Superior temporal gyrus (tissue), 1 donor: Measurements from ENCODE around the gene SUSD1.
A peak's percentile ranks its signal among the peaks of the same experiment; 100 is the strongest.

Experiments
- DNase-seq: peaks from one replicate; pipeline ENCODE4 v3.0.0-alpha.2; 2016; ENCODE audit errors: extremely low spot score

SUSD1 gene

GRCh38 chr9:112069318-112070169 is 105.6 kb downstream of the SUSD1 start:
- no peak for DNase-seq

DNA sequence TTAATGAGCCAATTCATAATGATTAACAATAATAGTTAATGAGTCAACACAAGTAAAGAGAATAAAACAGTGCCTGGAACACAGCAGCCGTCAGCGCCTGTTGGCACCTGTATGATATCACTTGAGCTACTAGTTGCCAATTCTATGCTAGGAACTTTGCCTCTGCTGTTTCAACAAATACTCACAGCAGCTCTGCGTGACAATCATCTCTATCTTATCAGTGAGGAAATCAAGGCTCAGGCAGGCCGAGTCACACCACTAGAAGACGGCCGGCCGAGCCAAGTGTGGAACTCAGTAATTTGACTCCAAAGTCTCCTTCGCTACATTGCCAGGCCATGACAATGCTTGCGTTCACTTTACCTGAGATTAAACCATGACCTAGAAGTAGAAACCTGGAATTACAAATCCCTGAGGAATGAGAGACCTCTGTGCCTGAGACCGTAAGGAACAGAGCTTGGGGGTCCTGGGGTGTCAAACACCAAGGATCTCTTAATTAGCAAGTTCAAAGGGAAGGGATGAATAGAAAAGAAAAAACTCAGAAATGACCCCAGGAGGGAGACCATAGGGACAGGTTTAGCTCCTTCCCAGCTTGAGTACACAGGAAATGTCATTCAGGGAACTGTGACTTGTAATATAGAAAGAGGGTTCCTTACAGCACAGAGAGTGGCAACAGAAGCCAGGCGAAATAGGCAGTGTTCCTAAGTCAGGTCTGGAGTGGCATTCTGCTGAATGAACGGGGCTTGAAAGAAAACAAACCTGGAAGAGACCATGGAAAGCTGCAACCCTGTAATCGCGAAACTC is 109.1 kb downstream of the SUSD1 start:
- DNase-seq = no peak

DNA sequence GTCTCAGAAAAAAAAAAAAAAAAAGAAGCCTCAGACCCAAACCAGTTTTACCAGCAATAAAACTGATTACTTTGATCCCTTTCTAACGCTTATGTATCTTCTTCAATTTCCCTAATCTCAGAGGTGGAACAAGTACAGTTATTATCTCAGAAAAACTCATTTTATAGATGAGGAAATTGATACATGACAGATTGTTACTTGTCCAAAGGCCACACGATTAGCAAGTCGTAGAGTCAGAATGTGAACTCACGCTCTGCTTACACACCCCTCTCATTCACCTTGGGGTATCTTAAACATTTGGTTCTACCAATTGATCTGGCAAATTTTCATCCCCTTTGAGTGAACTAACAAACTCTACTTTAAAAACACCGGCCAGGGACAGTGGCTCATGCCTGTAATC is 110.2 kb downstream of the SUSD1 start:
- no peak for DNase-seq

- DNase-seq = no peak
Measured at GRCh38 chr9:112063586-112063985, 111.5 kb downstream of the SUSD1 start.

- no peak for DNase-seq
Measured at GRCh38 chr9:112063151-112063550, 111.9 kb downstream of the SUSD1 start.

GRCh38 chr9:112061152-112061740 is 113.9 kb downstream of the SUSD1 start:
- peak; percentile 38 for DNase-seq

DNA sequence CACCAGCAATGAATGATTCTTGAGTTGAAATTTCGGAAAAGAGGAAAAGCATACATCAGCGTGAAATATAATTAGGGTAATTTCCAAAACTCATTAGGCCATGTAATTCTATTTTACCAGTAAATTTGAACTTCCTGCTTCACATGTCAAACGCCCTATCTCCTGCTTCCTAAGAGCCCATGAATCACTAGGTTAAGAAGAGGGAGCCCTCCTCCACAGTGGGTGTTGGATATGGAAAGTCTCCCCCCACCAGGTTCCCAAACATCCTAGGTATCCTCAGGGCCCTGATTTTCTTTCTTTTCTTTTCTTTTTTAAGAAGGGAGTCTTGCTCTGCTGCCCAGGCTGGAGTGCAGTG is 115.2 kb downstream of the SUSD1 start:
- DNase-seq = no peak

GRCh38 chr9:112059145-112059965 is 115.7 kb downstream of the SUSD1 start:
- DNase-seq = peak; percentile 55

DNA sequence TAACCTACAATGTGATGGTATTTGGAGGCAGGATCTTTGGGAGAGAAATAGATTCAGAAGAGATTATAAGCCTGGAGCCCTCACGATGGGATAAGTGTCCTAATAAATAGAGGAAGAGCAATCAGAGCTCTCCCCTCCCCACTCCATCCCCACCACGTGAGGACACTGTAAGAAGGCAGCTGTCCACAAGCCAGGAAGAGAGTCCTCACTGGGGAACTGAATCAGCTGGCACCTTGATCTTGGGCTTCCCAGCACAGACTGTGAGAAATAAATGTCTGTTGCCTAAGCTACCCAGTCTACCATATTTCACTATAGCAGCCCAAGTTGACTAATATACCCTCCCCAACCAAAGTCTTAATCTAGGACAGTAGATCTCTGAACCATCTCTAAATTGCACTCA is 118.1 kb downstream of the SUSD1 start:
- no peak for DNase-seq

DNA sequence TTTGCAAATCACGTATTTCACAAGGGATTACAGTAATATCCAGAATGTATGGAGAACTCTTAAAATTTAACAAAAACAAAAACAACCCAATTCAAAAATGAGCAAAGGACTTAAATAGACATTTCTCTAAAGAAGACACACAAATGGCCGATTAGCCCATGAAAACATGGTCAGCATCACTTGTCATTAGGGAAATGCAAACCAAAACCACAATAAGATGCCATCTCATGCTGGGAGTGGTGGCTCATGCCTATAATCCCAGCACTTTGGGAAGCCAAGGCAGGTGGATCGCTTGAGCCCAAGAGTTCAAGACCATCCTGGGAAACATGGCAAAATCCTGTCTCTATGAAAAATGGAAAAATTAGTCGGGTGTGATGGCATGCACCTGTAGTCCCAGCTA is 120.2 kb downstream of the SUSD1 start:
- DNase-seq = no peak

- no peak for DNase-seq
Measured at GRCh38 chr9:112051812-112052211, 123.3 kb downstream of the SUSD1 start.

- DNase-seq = no peak
Measured at GRCh38 chr9:112050544-112051475, 124.3 kb downstream of the SUSD1 start.

GRCh38 chr9:112049811-112050516 is 125.1 kb downstream of the SUSD1 start:
- no peak for DNase-seq

DNA sequence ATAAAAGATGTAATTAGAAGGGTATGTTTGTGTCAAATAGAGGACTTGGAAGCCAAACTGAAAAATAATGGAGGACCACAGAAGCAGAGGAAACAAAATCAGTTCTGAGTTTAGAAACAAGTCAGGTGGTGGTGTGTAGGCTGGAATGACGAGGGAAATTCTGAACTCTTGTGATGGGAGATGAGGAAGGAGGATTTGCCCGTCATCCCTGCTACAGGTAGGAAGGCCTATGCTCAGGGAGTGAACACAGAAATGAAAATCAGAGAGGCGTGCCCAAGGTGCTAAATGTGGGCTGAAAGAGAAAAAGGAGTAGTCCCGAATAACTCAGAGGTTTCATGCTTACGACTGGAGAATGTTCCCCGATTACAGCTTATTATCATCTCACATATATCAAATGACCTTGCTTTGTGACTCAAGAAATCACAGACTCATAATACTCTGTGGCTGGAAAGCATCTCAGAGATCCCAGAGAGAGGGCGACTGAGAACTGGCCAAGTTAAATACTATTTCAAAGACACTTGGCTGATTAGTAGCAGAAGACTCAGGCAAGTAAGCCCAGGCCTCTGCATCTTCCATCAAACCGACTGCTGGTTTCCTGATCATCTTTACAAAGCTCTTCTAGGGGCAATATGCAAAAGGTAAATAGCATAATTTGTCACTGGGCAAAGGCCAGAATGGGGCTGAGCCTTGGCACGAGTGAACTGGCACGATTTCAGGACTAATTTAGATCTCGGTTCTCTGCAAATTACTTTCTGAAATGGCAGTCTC is 126.0 kb downstream of the SUSD1 start:
- no peak for DNase-seq

DNA sequence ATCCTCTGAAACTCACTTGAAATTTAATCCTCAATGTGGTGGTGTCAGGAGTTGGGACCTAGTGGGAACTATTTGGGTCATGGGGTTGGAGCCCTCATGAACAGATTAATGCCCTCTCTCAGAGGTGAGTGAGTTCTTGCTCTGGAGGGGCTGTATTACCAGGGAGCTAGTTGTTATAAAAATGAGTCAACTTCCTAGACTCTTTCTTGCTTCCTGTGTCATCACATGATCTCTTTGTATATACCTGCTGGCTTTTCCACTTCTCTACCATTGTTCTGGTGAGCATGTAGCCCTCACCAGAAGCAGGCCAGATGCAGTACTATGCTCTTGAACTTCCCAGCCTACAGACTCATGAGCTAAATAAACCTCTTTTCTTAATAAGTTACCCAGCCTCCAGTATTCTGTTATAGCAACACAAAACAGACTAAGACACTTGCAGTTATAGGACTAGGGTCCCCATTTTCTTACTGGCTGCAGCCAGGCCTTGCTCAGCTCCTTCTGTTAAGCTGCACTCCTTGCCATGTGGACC is 127.5 kb downstream of the SUSD1 start:
- DNase-seq = no peak

DNA sequence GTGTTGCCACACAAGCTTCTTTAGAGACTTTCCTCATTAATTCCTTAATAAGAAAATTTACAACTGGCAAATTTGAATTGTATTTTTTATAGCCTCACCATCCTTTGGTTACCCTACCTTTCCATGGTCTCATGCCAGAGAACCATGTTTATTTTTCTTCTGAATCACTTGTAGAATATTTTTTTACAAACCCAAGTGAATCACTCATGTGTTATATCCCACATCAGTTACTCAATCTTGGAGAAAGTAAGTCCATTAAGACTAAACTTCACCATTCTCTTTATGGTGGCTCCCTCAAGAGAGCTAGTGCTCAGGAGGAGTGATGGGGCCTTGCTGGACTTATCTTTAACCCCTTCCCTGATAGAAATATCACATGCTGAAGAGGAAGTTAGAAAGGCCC is 128.9 kb downstream of the SUSD1 start:
- no peak for DNase-seq

DNA sequence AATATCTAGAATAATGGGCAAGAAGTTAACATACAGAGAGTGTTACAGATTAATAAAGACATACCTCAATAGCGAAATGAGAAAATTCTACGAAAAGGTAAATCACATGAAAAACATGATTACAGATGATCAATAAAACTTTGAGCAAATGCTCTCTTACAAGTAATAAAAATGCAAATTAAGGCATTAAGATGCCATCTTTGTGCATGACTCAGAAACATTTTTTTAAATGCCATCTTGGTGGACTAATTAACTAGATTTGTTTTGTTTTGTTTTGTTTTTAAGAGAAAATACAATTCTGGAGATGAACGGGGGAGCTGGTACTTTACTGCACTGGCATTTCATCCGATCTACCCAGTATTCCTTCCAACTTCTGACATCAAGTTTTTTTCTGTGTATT is 130.2 kb downstream of the SUSD1 start:
- no peak for DNase-seq

DNA sequence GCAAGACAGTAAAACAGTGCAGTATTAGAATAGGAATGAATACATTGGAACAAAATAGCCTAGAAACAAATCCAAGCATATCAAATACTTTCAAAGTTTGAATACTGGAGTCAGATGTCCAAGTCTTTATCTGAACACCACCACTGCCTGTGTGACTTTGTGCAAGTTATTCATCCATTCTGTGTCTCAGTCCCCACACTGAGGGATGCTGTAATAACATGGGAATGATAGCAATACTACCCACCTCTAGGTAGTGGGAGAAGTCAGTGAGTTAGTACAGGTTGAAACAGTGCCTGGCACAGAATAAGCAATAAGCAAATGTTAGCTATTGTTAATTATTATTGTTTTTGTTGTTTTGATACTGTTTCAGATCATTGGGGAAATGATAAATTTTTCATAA is 130.9 kb downstream of the SUSD1 start:
- no peak for DNase-seq

GRCh38 chr9:112043423-112043822 is 131.7 kb downstream of the SUSD1 start:
- no peak for DNase-seq
